K562 (cell line): ENCODE data around the gene ABHD3. TPM values are rescaled to one million over a fixed set of nuclear protein-coding genes. Genes with fewer than 3 reads are reported as not detected.

Source experiments
- CBX1 ChIP-seq: sonication (generic); IDR thresholded peaks from 2 replicates; pipeline ENCODE4 v1.6.1; 2016; ENCODE audit warnings: antibody characterized with exemption, low read depth, mild to moderate bottlenecking
- ESRRA ChIP-seq: fragments of 450-650 bp; IDR thresholded peaks from 2 replicates; pipeline ENCODE4 v1.6.1; 2014; ENCODE audit warnings: low read depth, mild to moderate bottlenecking, moderate library complexity, borderline replicate concordance
- FOXK2 ChIP-seq, 2 experiments: fragments of 450-650 bp; IDR thresholded peaks in 1 of 2; conservative IDR thresholded peaks in 1 of 2; 2 replicates each; pipeline ENCODE4 v1.6.1; 2016; ENCODE audit warnings: low read depth in 2 of 2, mild to moderate bottlenecking in 1 of 2
- GATA2 ChIP-seq: sonication (generic); formaldehyde crosslinking; IDR thresholded peaks from 2 replicates; pipeline ENCODE4 v1.4.0; 2020; ENCODE audit warnings: mild to moderate bottlenecking, missing genetic modification reagents
- HMGN3 ChIP-seq: IDR thresholded peaks from 2 replicates; pipeline ENCODE4 v1.6.1; 2011; ENCODE audit warnings: borderline replicate concordance, low read depth, mild to moderate bottlenecking, mixed read lengths, low read length; ENCODE audit not compliant: insufficient read length; ENCODE audit errors: extremely low read depth
- L3MBTL2 ChIP-seq: fragments of 450-650 bp; IDR thresholded peaks from 2 replicates; pipeline ENCODE4 v1.6.1; 2016; ENCODE audit warnings: mild to moderate bottlenecking, moderate library complexity
- MTA3 ChIP-seq: fragments of 450-650 bp; formaldehyde crosslinking; IDR thresholded peaks from 2 replicates; pipeline ENCODE4 v1.6.1; 2017; ENCODE audit warnings: mild to moderate bottlenecking, borderline replicate concordance
- NCOA1 ChIP-seq: fragments of 450-650 bp; IDR thresholded peaks from 2 replicates; pipeline ENCODE4 v1.6.1; 2016; ENCODE audit warnings: low read depth
- REST ChIP-seq, 2 experiments: fragments of 450-650 bp; formaldehyde crosslinking in 1 of 2; IDR thresholded peaks; 2 replicates each; pipeline versions ENCODE4 v1.4.0 to v1.6.1; 2014 to 2020; ENCODE audit warnings: mild to moderate bottlenecking in 2 of 2, borderline replicate concordance in 1 of 2, low read depth in 1 of 2
- SMARCC2 ChIP-seq: fragments of 450-650 bp; IDR thresholded peaks from 2 replicates; pipeline ENCODE4 v1.6.1; 2017; ENCODE audit warnings: antibody characterized with exemption, moderate library complexity, mild to moderate bottlenecking, low read depth
- SUPT5H ChIP-seq: fragments of 450-650 bp; IDR thresholded peaks from 2 replicates; pipeline ENCODE4 v1.6.1; 2016
- TAF1 ChIP-seq: IDR thresholded peaks from 2 replicates; pipeline ENCODE4 v1.6.1; 2011; ENCODE audit warnings: mild to moderate bottlenecking, low read length, moderate library complexity; ENCODE audit not compliant: insufficient read depth, control insufficient read depth, severe bottlenecking; ENCODE audit errors: extremely low read depth
- ZFP30 ChIP-seq: fragments of 250-450 bp; sonication (Bioruptor Pico); IDR thresholded peaks from 2 replicates; pipeline ENCODE4 v1.8.0; 2022; ENCODE audit warnings: moderate library complexity, mild to moderate bottlenecking, inconsistent platforms, borderline replicate concordance
- ZNF24 ChIP-seq: fragments of 450-650 bp; IDR thresholded peaks from 2 replicates; pipeline ENCODE4 v1.6.1; 2016
- ZNF354B ChIP-seq: fragments of 250-450 bp; sonication (Bioruptor Pico); IDR thresholded peaks from 2 replicates; pipeline ENCODE4 v1.4.0; 2020
- polyA plus RNA-seq, 8 experiments: library from polyadenylated mRNA; depleted of rRNA in 4 of 8; stranded (reverse) in 5 of 8; unstranded in 3 of 8; fragments of >200 nt; fragmentation: Nextera tagmentation in 2 of 8; fragmentation: Illumina TruSeq in 1 of 8; extraction: Ambion mirVana in 2 of 8; extraction: Trizol in 1 of 8; gene quantifications; 2 replicates each; pipeline versions ENCODE4 v1.2.1 to v1.2.3, GENCODE V29; 2011 to 2014; ENCODE audit warnings: inconsistent platforms in 1 of 8, missing spikeins in 1 of 8
- total RNA-seq, 7 experiments: library from RNA; depleted of rRNA in 6 of 7; stranded (reverse); fragments of >200 nt in 6 of 7; fragmentation: Illumina TruSeq in 2 of 7; extraction: Trizol in 2 of 7; gene quantifications; 2 replicates each; pipeline versions ENCODE4 v1.2.1 to v1.2.3, GENCODE V29; 2011 to 2021; ENCODE audit warnings: low replicate concordance in 1 of 7
- TF ChIP-seq, protein P1 (sequence below): fragments of 450-650 bp; formaldehyde crosslinking; IDR thresholded peaks from 2 replicates; pipeline ENCODE4 v1.4.0; 2020; ENCODE audit warnings: mild to moderate bottlenecking, moderate library complexity
- TF ChIP-seq, protein P2 (sequence below): conservative IDR thresholded peaks from 2 replicates; pipeline ENCODE4 v1.6.1; 2011; ENCODE audit warnings: low read depth, mild to moderate bottlenecking, low read length; ENCODE audit not compliant: control insufficient read depth

Gene ABHD3
- total and polyA plus RNA-seq, 9 of the 15 experiments (the other 6 are each of a cell fraction or from before 2014, with no cell fraction given): 6.3 to 38.8 (median 19.4) TPM

DNA sequence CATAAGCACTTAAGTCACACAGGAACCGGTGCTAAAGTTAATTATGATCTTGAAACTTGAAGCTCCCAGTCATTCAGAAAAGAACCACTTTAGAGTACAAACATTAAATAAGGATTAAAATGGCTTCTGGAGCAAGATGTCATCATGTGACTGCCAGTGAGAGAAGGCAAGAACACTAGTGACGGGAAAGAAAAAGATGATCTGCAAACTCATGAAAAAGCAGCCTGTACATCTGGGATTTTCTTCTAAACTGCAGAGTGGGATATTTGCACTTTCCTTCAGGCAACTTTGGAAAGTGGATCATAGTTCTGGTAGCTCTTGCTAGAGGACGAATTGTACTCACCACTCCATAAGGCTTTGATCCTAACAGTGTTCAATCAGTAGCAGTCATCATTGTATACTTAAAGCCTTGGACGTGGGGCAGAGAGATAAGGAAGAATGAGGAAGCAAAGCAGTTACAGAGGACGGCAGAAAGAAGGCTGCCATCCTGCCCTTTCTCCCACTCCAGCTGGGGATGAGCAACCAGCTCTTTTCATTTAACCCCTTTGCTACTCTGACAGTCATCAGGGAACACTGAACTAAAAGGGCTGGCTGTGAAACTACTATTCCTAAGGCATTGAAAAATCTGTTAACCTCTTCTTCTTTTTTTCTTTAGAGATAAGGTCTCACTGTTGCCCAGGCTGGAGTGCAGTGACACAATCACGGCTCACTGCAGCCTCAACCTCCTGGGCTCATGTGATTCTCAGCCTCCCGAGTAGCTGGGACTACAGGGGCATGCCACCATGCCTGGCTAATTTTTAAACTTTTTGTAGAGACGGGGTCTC is 18.1 kb downstream of the ABHD3 start (continued):
- TF ChIP-seq REST (IDR thresholded peaks at IDR 0.05; ENCODE audit: borderline replicate concordance) (peak; percentile 33; the same call in 1 of the 2 replicates), REST (CRISPR knock-in tag; IDR thresholded peaks at IDR 0.05; ENCODE audit: low read depth) (no peak), MTA3 (peak; percentile 85; the same call in 1 of the 2 replicates), HMGN3 (no peak), GATA2 (CRISPR knock-in tag) (peak; percentile 82), SUPT5H (no peak), ZNF24 (peak; percentile 18; the same call in 1 of the 2 replicates), ZFP30 (CRISPR knock-in tag) (no peak), ESRRA (peak; percentile 51; the same call in 1 of the 2 replicates), SMARCC2 (peak; percentile 81), FOXK2 (conservative IDR thresholded peaks at IDR 0.05 in 1 of 2, IDR thresholded peaks at IDR 0.05 in 1 of 2; ENCODE audit: low read depth in 2 of 2) (0 out of 4 replicates have a peak, but pooled peaks of 1 of the 2 experiments have one; percentile 46), L3MBTL2 (no peak), TAF1 (no peak), CBX1 (no peak), NCOA1 (no peak), ZNF354B (CRISPR knock-in tag) (no peak)
- TF ChIP-seq, protein P1, sequence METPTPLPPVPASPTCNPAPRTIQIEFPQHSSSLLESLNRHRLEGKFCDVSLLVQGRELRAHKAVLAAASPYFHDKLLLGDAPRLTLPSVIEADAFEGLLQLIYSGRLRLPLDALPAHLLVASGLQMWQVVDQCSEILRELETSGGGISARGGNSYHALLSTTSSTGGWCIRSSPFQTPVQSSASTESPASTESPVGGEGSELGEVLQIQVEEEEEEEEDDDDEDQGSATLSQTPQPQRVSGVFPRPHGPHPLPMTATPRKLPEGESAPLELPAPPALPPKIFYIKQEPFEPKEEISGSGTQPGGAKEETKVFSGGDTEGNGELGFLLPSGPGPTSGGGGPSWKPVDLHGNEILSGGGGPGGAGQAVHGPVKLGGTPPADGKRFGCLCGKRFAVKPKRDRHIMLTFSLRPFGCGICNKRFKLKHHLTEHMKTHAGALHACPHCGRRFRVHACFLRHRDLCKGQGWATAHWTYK: no peak
- TF ChIP-seq, protein P2, sequence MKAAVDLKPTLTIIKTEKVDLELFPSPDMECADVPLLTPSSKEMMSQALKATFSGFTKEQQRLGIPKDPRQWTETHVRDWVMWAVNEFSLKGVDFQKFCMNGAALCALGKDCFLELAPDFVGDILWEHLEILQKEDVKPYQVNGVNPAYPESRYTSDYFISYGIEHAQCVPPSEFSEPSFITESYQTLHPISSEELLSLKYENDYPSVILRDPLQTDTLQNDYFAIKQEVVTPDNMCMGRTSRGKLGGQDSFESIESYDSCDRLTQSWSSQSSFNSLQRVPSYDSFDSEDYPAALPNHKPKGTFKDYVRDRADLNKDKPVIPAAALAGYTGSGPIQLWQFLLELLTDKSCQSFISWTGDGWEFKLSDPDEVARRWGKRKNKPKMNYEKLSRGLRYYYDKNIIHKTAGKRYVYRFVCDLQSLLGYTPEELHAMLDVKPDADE: no peak
